ENCODE measurements around the gene PDZRN3.

- TF ChIP-seq SOX6 (IDR thresholded peaks at IDR 0.05) (no peak), SOX6 (CRISPR knock-in tag; IDR thresholded peaks at IDR 0.05) (no peak), XRCC5 (optimal IDR thresholded peaks at IDR 0.05; ENCODE audit: low read length) (no peak), CTCF (CRISPR knock-in tag; IDR thresholded peaks at IDR 0.05) (no peak), ZBTB20 (CRISPR knock-in tag; IDR thresholded peaks at IDR 0.05; ENCODE audit: borderline replicate concordance, low read depth) (no peak), ZBED4 (CRISPR knock-in tag; IDR thresholded peaks at IDR 0.05; ENCODE audit: borderline replicate concordance) (no peak), POLR2AphosphoS5 (IDR thresholded peaks at IDR 0.05; ENCODE audit: low read depth, low read length) (no peak), NFE2 (CRISPR knock-in tag; IDR thresholded peaks at IDR 0.05) (no peak), ZNF160 (CRISPR knock-in tag; IDR thresholded peaks at IDR 0.05) (no peak)
Measured at GRCh38 chr3:73447111-73447510, 177.6 kb downstream of the PDZRN3 start.

Measured in HepG2 (cell line).